Type B pancreatic cell (in vitro differentiated cells): ENCODE results near the gene SKIDA1. TPM values are rescaled to one million over a fixed set of nuclear protein-coding genes. Genes with fewer than 3 reads are reported as not detected.
A peak's percentile ranks its signal among the peaks of the same experiment; 100 is the strongest.

Experiments
- DNase-seq: peaks from one replicate; pipeline ENCODE4 v3.0.0; 2021; ENCODE audit warnings: mixed read lengths; ENCODE audit not compliant: unreplicated experiment; ENCODE audit errors: extremely low spot score
- H3K27ac Mint-ChIP-seq: 2 replicates; pipeline ENCODE4 v1.8.0; 2021; ENCODE audit warnings: mild to moderate bottlenecking, mixed read lengths
- H3K27me3 Mint-ChIP-seq: 2 replicates; pipeline ENCODE4 v1.8.0; 2021; ENCODE audit warnings: mixed read lengths
- H3K36me3 Mint-ChIP-seq: 2 replicates; pipeline ENCODE4 v1.8.0; 2021; ENCODE audit warnings: mixed read lengths
- H3K4me1 Mint-ChIP-seq: one replicate; pipeline ENCODE4 v1.8.0; 2021; ENCODE audit warnings: mixed read lengths; ENCODE audit not compliant: unreplicated experiment
- H3K4me3 Mint-ChIP-seq: 2 replicates; pipeline ENCODE4 v1.8.0; 2021; ENCODE audit warnings: mild to moderate bottlenecking, mixed read lengths
- H3K9me3 Mint-ChIP-seq: 2 replicates; pipeline ENCODE4 v1.8.0; 2021; ENCODE audit warnings: mixed read lengths
- CTCF ChIP-seq: fragments of 200-600 bp; sonication (generic); conservative IDR thresholded peaks from 2 replicates; pipeline ENCODE4 v1.5.0; 2021; ENCODE audit warnings: antibody characterized with exemption, mild to moderate bottlenecking
- total RNA-seq: library from RNA; stranded (reverse); gene quantifications from 2 replicates; pipeline ENCODE4 v1.2.1, GENCODE V29; 2021; ENCODE audit warnings: low replicate concordance

Gene SKIDA1
- total RNA-seq, 1 donor from 2014 or later, result 24.3 TPM

- peaks cover 13% of the 10 kb centered on the region for H3K36me3 Mint-ChIP-seq
- H3K4me1 Mint-ChIP-seq, result peaks cover 45% of the 10 kb centered on the region
- H3K4me3 Mint-ChIP-seq, result peak overlapping the region; percentile 92
- H3K27ac Mint-ChIP-seq, result peak overlapping the region; percentile 93
- no peak for DNase-seq
- peaks cover 4% of the 10 kb centered on the region for H3K27me3 Mint-ChIP-seq
- H3K9me3 Mint-ChIP-seq, result no peaks in the 10 kb centered on the region
- no peak for TF ChIP-seq CTCF
These were observed 9.9 kb downstream of the SKIDA1 start for GRCh38 chr10:21515361-21516241.

GRCh38 chr10:21514818-21515351 is 10.6 kb downstream of the SKIDA1 start:
- no peak for TF ChIP-seq CTCF
- H3K9me3 Mint-ChIP-seq, result no peaks in the 10 kb centered on the region
- H3K36me3 Mint-ChIP-seq, result peaks cover 13% of the 10 kb centered on the region
- H3K27ac Mint-ChIP-seq, result peak overlapping the region; percentile 93
- H3K4me3 Mint-ChIP-seq, result peak overlapping the region; percentile 92
- peaks cover 4% of the 10 kb centered on the region for H3K27me3 Mint-ChIP-seq
- DNase-seq, result no peak
- H3K4me1 Mint-ChIP-seq, result peaks cover 41% of the 10 kb centered on the region

- H3K9me3 Mint-ChIP-seq, result no peaks in the 10 kb centered on the region
- no peak for DNase-seq
- no peak for TF ChIP-seq CTCF
- H3K4me3 Mint-ChIP-seq, result peak overlapping the region; percentile 92
- H3K27me3 Mint-ChIP-seq, result peaks cover 5% of the 10 kb centered on the region
- H3K36me3 Mint-ChIP-seq, result peaks cover 13% of the 10 kb centered on the region
- H3K4me1 Mint-ChIP-seq, result peaks cover 36% of the 10 kb centered on the region
- peak overlapping the region; percentile 93 for H3K27ac Mint-ChIP-seq
These were observed 11.2 kb downstream of the SKIDA1 start for GRCh38 chr10:21514129-21514817.

GRCh38 chr10:21513405-21513788 is 12.1 kb downstream of the SKIDA1 start:
- DNase-seq, result no peak
- Mint-ChIP-seq H3K27me3 (peaks cover 8% of the 10 kb centered on the region), H3K36me3 (peaks cover 13% of the 10 kb centered on the region), H3K9me3 (no peaks in the 10 kb centered on the region), H3K4me1 (peaks cover 35% of the 10 kb centered on the region), H3K27ac (peak overlapping the region; percentile 64), H3K4me3 (peak overlapping the region; percentile 92)
- no peak for TF ChIP-seq CTCF

GRCh38 chr10:21512573-21513404 is 12.7 kb downstream of the SKIDA1 start:
- H3K27me3 Mint-ChIP-seq, result peaks cover 8% of the 10 kb centered on the region
- H3K4me3 Mint-ChIP-seq, result peak overlapping the region; percentile 92
- H3K36me3 Mint-ChIP-seq, result peaks cover 13% of the 10 kb centered on the region
- peaks cover 33% of the 10 kb centered on the region for H3K4me1 Mint-ChIP-seq
- H3K9me3 Mint-ChIP-seq, result no peaks in the 10 kb centered on the region
- TF ChIP-seq CTCF, result no peak
- H3K27ac Mint-ChIP-seq, result peak overlapping the region; percentile 64
- no peak for DNase-seq
